ENCODE results near the gene CD9.

The CD9 gene

GRCh38 chr12:6274231-6275221, 74.3 kb downstream of the CD9 start:
- Histone ChIP-seq H3K27me3 (ENCODE audit: insufficient read depth, low read length, poor library complexity) (peaks cover 26% of the 10 kb centered on the region), H3K27ac (ENCODE audit: low read length) (no peak overlapping the region), H3K4me2 (ENCODE audit: insufficient read depth, low read length) (no peak overlapping the region), H3K9ac (ENCODE audit: low read depth, low read length) (no peak overlapping the region), H3K79me2 (ENCODE audit: insufficient read depth, low read length) (no peaks in the 10 kb centered on the region), H3K36me3 (ENCODE audit: insufficient read depth, low read length) (no peaks in the 10 kb centered on the region), H3K4me3 (ENCODE audit: low read depth in 1 of 2, low read length in 2 of 2) (no peak overlapping the region), H2AFZ (ENCODE audit: low read depth, low read length) (no peak overlapping the region), H4K20me1 (ENCODE audit: insufficient read depth, low read length) (no peaks in the 10 kb centered on the region), H3K9me3 (ENCODE audit: insufficient read depth, low read length, severe bottlenecking) (no peaks in the 10 kb centered on the region), H3K4me1 (ENCODE audit: insufficient read depth, low read length) (peaks cover 9% of the 10 kb centered on the region)
- ATAC-seq (ENCODE audit: insufficient read depth, low read depth) (no peak), DNase-seq (no peak)
- TF ChIP-seq EZH2 (IDR thresholded peaks at IDR 0.05; ENCODE audit: borderline replicate concordance, low read depth, low read length, severe bottlenecking): no peak
- TF ChIP-seq CTCF (IDR thresholded peaks at IDR 0.05; ENCODE audit: borderline replicate concordance, extremely low read depth, low read length, poor library complexity, severe bottlenecking): no peak

GRCh38 chr12:6275928-6276887, 76.0 kb downstream of the CD9 start:
- Histone ChIP-seq H3K36me3 (ENCODE audit: insufficient read depth, low read length) (no peaks in the 10 kb centered on the region), H2AFZ (ENCODE audit: low read depth, low read length) (no peak overlapping the region), H3K9ac (ENCODE audit: low read depth, low read length) (no peak overlapping the region), H3K27me3 (ENCODE audit: insufficient read depth, low read length, poor library complexity) (peaks cover 26% of the 10 kb centered on the region), H3K4me1 (ENCODE audit: insufficient read depth, low read length) (peaks cover 9% of the 10 kb centered on the region), H3K9me3 (ENCODE audit: insufficient read depth, low read length, severe bottlenecking) (no peaks in the 10 kb centered on the region), H4K20me1 (ENCODE audit: insufficient read depth, low read length) (no peaks in the 10 kb centered on the region), H3K4me2 (ENCODE audit: insufficient read depth, low read length) (no peak overlapping the region), H3K27ac (ENCODE audit: low read length) (no peak overlapping the region), H3K79me2 (ENCODE audit: insufficient read depth, low read length) (no peaks in the 10 kb centered on the region), H3K4me3 (ENCODE audit: low read depth in 1 of 2, low read length in 2 of 2) (no peak overlapping the region)
- DNase-seq (no peak), ATAC-seq (ENCODE audit: insufficient read depth, low read depth) (no peak)
- TF ChIP-seq EZH2 (IDR thresholded peaks at IDR 0.05; ENCODE audit: borderline replicate concordance, low read depth, low read length, severe bottlenecking) (no peak), CTCF (IDR thresholded peaks at IDR 0.05; ENCODE audit: borderline replicate concordance, extremely low read depth, low read length, poor library complexity, severe bottlenecking) (no peak)

GRCh38 chr12:6276956-6277620, 76.9 kb downstream of the CD9 start:
- Histone ChIP-seq H4K20me1 (ENCODE audit: insufficient read depth, low read length) (no peaks in the 10 kb centered on the region), H3K4me2 (ENCODE audit: insufficient read depth, low read length) (no peak overlapping the region), H3K27ac (ENCODE audit: low read length) (no peak overlapping the region), H3K79me2 (ENCODE audit: insufficient read depth, low read length) (no peaks in the 10 kb centered on the region), H3K4me3 (ENCODE audit: low read depth in 1 of 2, low read length in 2 of 2) (no peak overlapping the region), H3K4me1 (ENCODE audit: insufficient read depth, low read length) (peaks cover 9% of the 10 kb centered on the region), H3K27me3 (ENCODE audit: insufficient read depth, low read length, poor library complexity) (peaks cover 26% of the 10 kb centered on the region), H2AFZ (ENCODE audit: low read depth, low read length) (no peak overlapping the region), H3K36me3 (ENCODE audit: insufficient read depth, low read length) (no peaks in the 10 kb centered on the region), H3K9me3 (ENCODE audit: insufficient read depth, low read length, severe bottlenecking) (no peaks in the 10 kb centered on the region), H3K9ac (ENCODE audit: low read depth, low read length) (no peak overlapping the region)
- no peak for DNase-seq
- no peak for TF ChIP-seq CTCF (IDR thresholded peaks at IDR 0.05; ENCODE audit: borderline replicate concordance, extremely low read depth, low read length, poor library complexity, severe bottlenecking)
- TF ChIP-seq EZH2 (IDR thresholded peaks at IDR 0.05; ENCODE audit: borderline replicate concordance, low read depth, low read length, severe bottlenecking): no peak
- no peak for ATAC-seq (ENCODE audit: insufficient read depth, low read depth)

All from DND-41 (cell line).